K562 (cell line): ENCODE data around the gene MYH6.

Source experiments
- E2F4 ChIP-seq: sonication (generic); formaldehyde crosslinking; IDR thresholded peaks from 2 replicates; pipeline ENCODE4 v1.8.0; 2022; ENCODE audit warnings: mild to moderate bottlenecking, low read depth, missing genetic modification reagents
- NKRF ChIP-seq: fragments of 450-650 bp; IDR thresholded peaks from 2 replicates; pipeline ENCODE4 v1.6.1; 2016; ENCODE audit warnings: borderline replicate concordance
- NRF1 ChIP-seq, 2 experiments: fragments of 450-650 bp; IDR thresholded peaks in 1 of 2; conservative IDR thresholded peaks in 1 of 2; 2 replicates each; pipeline ENCODE4 v1.6.1; 2014; ENCODE audit warnings: mild to moderate bottlenecking in 2 of 2
- SP1 ChIP-seq: sonication (generic); formaldehyde crosslinking; IDR thresholded peaks from 2 replicates; pipeline ENCODE4 v1.8.1; 2022; ENCODE audit warnings: mild to moderate bottlenecking, missing genetic modification reagents
- TAF1 ChIP-seq: IDR thresholded peaks from 2 replicates; pipeline ENCODE4 v1.6.1; 2011; ENCODE audit warnings: mild to moderate bottlenecking, low read length, moderate library complexity; ENCODE audit not compliant: insufficient read depth, control insufficient read depth, severe bottlenecking; ENCODE audit errors: extremely low read depth
- TFE3 ChIP-seq: fragments of 450-650 bp; formaldehyde crosslinking; IDR thresholded peaks from 2 replicates; pipeline ENCODE4 v1.4.0; 2020; ENCODE audit warnings: mild to moderate bottlenecking, mixed read lengths
- ZNF253 ChIP-seq: fragments of 250-450 bp; sonication (Bioruptor Pico); conservative IDR thresholded peaks from 2 replicates; pipeline ENCODE4 v1.6.1; 2021; ENCODE audit warnings: mild to moderate bottlenecking

- TF ChIP-seq E2F4 (no peak), NRF1 (conservative IDR thresholded peaks at IDR 0.05 in 1 of 2, IDR thresholded peaks at IDR 0.05 in 1 of 2) (no peak), TAF1 (no peak), TFE3 (no peak), SP1 (CRISPR knock-in tag) (no peak), NKRF (no peak), ZNF253 (CRISPR knock-in tag) (no peak)
Measured at GRCh38 chr14:23447361-23448350, 39.6 kb upstream of the MYH6 start.
